ENCODE measurements around the gene IFITM2.

IFITM2 gene

GRCh38 chr11:292211-293121, 15.2 kb upstream of the IFITM2 start:
- Histone ChIP-seq H3F3A (ENCODE audit: low read depth) (no peaks in the 10 kb centered on the region), H3K79me2 (ENCODE audit: insufficient read depth, low read length) (peaks cover 33% of the 10 kb centered on the region; the same call in 1 of the 2 replicates), H4K20me1 (ENCODE audit: insufficient read depth, low read length, poor library complexity, severe bottlenecking) (peaks cover 3% of the 10 kb centered on the region), H3K4me1 (ENCODE audit: insufficient read depth, low read length, poor library complexity, severe bottlenecking) (peaks cover 36% of the 10 kb centered on the region), H3K4me2 (ENCODE audit: low read depth, low read length, poor library complexity, severe bottlenecking) (peak overlapping the region; percentile 98), H3K4me3 (ENCODE audit: low read length, poor library complexity, severe bottlenecking) (no peak overlapping the region), H3K36me3 (ENCODE audit: insufficient read depth, low read length) (no peaks in the 10 kb centered on the region; the same call in 1 of the 2 replicates), H3K9me2 (replicated peaks; ENCODE audit: low read depth, low read length) (no peaks in the 10 kb centered on the region), H3K9me3 (ENCODE audit: insufficient read depth, low read depth, low read length) (no peaks in the 10 kb centered on the region), H2AFZ (ENCODE audit: low read length) (no peak overlapping the region), H3K27me3 (ENCODE audit: insufficient read depth, low read length, poor library complexity, severe bottlenecking) (no peaks in the 10 kb centered on the region), H3K9ac (ENCODE audit: low read depth, low read length, poor library complexity, severe bottlenecking) (no peak overlapping the region)
- TF ChIP-seq EZH2phosphoT487 (IDR thresholded peaks at IDR 0.05; ENCODE audit: borderline replicate concordance) (no peak), CTCF (conservative IDR thresholded peaks at IDR 0.05; ENCODE audit: low read length) (no peak)

- Histone ChIP-seq H4K20me1 (ENCODE audit: insufficient read depth, low read length, poor library complexity, severe bottlenecking) (peaks cover 3% of the 10 kb centered on the region), H3K9ac (ENCODE audit: low read depth, low read length, poor library complexity, severe bottlenecking) (no peak overlapping the region), H2AFZ (ENCODE audit: low read length) (no peak overlapping the region), H3K36me3 (ENCODE audit: insufficient read depth, low read length) (no peaks in the 10 kb centered on the region; the same call in 1 of the 2 replicates), H3K79me2 (ENCODE audit: insufficient read depth, low read length) (peaks cover 26% of the 10 kb centered on the region; the same call in 1 of the 2 replicates), H3K4me2 (ENCODE audit: low read depth, low read length, poor library complexity, severe bottlenecking) (no peak overlapping the region), H3K9me2 (replicated peaks; ENCODE audit: low read depth, low read length) (no peaks in the 10 kb centered on the region), H3K27me3 (ENCODE audit: insufficient read depth, low read length, poor library complexity, severe bottlenecking) (no peaks in the 10 kb centered on the region), H3K4me1 (ENCODE audit: insufficient read depth, low read length, poor library complexity, severe bottlenecking) (peaks cover 41% of the 10 kb centered on the region), H3K9me3 (ENCODE audit: insufficient read depth, low read depth, low read length) (no peaks in the 10 kb centered on the region), H3F3A (ENCODE audit: low read depth) (no peaks in the 10 kb centered on the region), H3K4me3 (ENCODE audit: low read length, poor library complexity, severe bottlenecking) (no peak overlapping the region)
- TF ChIP-seq CTCF (conservative IDR thresholded peaks at IDR 0.05; ENCODE audit: low read length) (no peak), EZH2phosphoT487 (IDR thresholded peaks at IDR 0.05; ENCODE audit: borderline replicate concordance) (no peak)
These were observed 14.3 kb upstream of the IFITM2 start for GRCh38 chr11:293271-293851.

- H3K9ac ChIP-seq (ENCODE audit: low read depth, low read length, poor library complexity, severe bottlenecking): no peak overlapping the region
These were observed 13.6 kb upstream of the IFITM2 start for GRCh38 chr11:293852-294661.

More at GRCh38 chr11:293852-294661, 13.6 kb upstream of the IFITM2 start:
- H3K9me3 ChIP-seq (ENCODE audit: insufficient read depth, low read depth, low read length): no peaks in the 10 kb centered on the region
- TF ChIP-seq EZH2phosphoT487 (IDR thresholded peaks at IDR 0.05; ENCODE audit: borderline replicate concordance) (no peak), CTCF (conservative IDR thresholded peaks at IDR 0.05; ENCODE audit: low read length) (no peak)
- no peak overlapping the region for H3K4me2 ChIP-seq (ENCODE audit: low read depth, low read length, poor library complexity, severe bottlenecking)
- H3K79me2 ChIP-seq (ENCODE audit: insufficient read depth, low read length): peaks cover 23% of the 10 kb centered on the region; the same call in 1 of the 2 replicates
- H3K4me1 ChIP-seq (ENCODE audit: insufficient read depth, low read length, poor library complexity, severe bottlenecking): peaks cover 43% of the 10 kb centered on the region
- no peaks in the 10 kb centered on the region for H3K27me3 ChIP-seq (ENCODE audit: insufficient read depth, low read length, poor library complexity, severe bottlenecking)
- no peaks in the 10 kb centered on the region for H3K9me2 ChIP-seq (replicated peaks; ENCODE audit: low read depth, low read length)
- no peak overlapping the region for H2AFZ ChIP-seq (ENCODE audit: low read length)
- no peak overlapping the region for H3K4me3 ChIP-seq (ENCODE audit: low read length, poor library complexity, severe bottlenecking)
- H4K20me1 ChIP-seq (ENCODE audit: insufficient read depth, low read length, poor library complexity, severe bottlenecking): peaks cover 3% of the 10 kb centered on the region
- H3K36me3 ChIP-seq (ENCODE audit: insufficient read depth, low read length): no peaks in the 10 kb centered on the region; the same call in 1 of the 2 replicates
- no peaks in the 10 kb centered on the region for H3F3A ChIP-seq (ENCODE audit: low read depth)
